Measurements from ENCODE around the gene NFATC2.

DNA sequence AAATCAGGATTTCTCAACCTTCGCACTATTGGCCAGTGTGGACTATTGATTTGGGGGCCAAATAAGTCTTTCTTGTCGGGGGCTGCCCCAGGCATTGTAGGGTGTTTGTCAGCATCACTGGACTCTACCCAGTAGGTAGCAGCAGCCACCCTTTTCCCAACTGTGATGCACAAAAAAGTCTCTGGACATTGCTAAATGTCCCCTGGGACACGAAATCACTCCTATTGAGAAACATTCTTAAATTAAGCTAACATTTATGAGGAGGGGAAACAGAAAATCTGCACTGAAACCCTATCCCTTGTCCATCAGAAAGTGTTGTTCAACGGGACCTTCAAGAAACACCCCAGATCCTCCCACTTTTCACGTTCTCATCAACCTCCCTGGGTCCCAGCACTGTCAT lies 54.2 kb downstream of the NFATC2 start:
- TF ChIP-seq CTCF (IDR thresholded peaks at IDR 0.05) (no peak), POLR2AphosphoS5 (IDR thresholded peaks at IDR 0.05) (no peak)

All from breast epithelium (tissue), 3 donors.